GM21576 (cell line): ENCODE results near the gene LBHD2.
"Not testable (repeated sequence)": the region's sequence is repeated elsewhere in the genome, so short reads cannot be mapped to it uniquely, and the experiment has no call there.

Source experiments
- ATAC-seq: cut with Tn5 transposase; IDR thresholded peaks from one replicate; pipeline ENCODE4 v1.9.1; 2021; ENCODE audit warnings: mild to moderate bottlenecking, moderate library complexity; ENCODE audit not compliant: unreplicated experiment

Gene LBHD2

GRCh38 chr14:103084021-103084919, at the start of gene LBHD2:
LBHD2 (plus strand) TSS chr14:103084210; CDS start chr14:103086013, 1,803 bp downstream.
- no peak for ATAC-seq

GRCh38 chr14:103041464-103041863, 42.5 kb upstream of the LBHD2 start:
- ATAC-seq: no peak

GRCh38 chr14:103043257-103044015, 40.6 kb upstream of the LBHD2 start:
- no peak for ATAC-seq

GRCh38 chr14:103045371-103045869, 38.6 kb upstream of the LBHD2 start:
- no peak for ATAC-seq

- not testable (repeated sequence) for ATAC-seq
Observed at GRCh38 chr14:103047453-103047852, 36.6 kb upstream of the LBHD2 start.

GRCh38 chr14:103050935-103051334, 33.1 kb upstream of the LBHD2 start:
- ATAC-seq: no peak

GRCh38 chr14:103052407-103052806, 31.6 kb upstream of the LBHD2 start:
- no peak for ATAC-seq

- no peak for ATAC-seq
Observed at GRCh38 chr14:103055695-103056094, 28.3 kb upstream of the LBHD2 start.

- peak; percentile 9 for ATAC-seq
Observed at GRCh38 chr14:103056322-103057027, 27.5 kb upstream of the LBHD2 start.

- no peak for ATAC-seq
Observed at GRCh38 chr14:103057028-103057371, 27.0 kb upstream of the LBHD2 start.

- ATAC-seq: peak; percentile 63
Observed at GRCh38 chr14:103057372-103058163, 26.4 kb upstream of the LBHD2 start, which contains the start of gene CDC42BPB. CDC42BPB (minus strand) TSS chr14:103057549; CDS start chr14:103057173, 376 bp downstream.

- ATAC-seq: no peak
Observed at GRCh38 chr14:103058164-103059055, 25.6 kb upstream of the LBHD2 start.

- no peak for ATAC-seq
Observed at GRCh38 chr14:103059556-103059955, 24.5 kb upstream of the LBHD2 start.

GRCh38 chr14:103061482-103061976, 22.5 kb upstream of the LBHD2 start:
- no peak for ATAC-seq

GRCh38 chr14:103064436-103064835, 19.6 kb upstream of the LBHD2 start:
- ATAC-seq: no peak

GRCh38 chr14:103064978-103065377, 19.0 kb upstream of the LBHD2 start:
- no peak for ATAC-seq

- no peak for ATAC-seq
Observed at GRCh38 chr14:103065861-103066260, 18.1 kb upstream of the LBHD2 start.

- no peak for ATAC-seq
Observed at GRCh38 chr14:103066399-103066798, 17.6 kb upstream of the LBHD2 start.
